ENCODE results near the gene KIRREL3. TPM values are rescaled to one million over a fixed set of nuclear protein-coding genes. Genes with fewer than 3 reads are reported as not detected.

KIRREL3 gene
- total RNA-seq, 2 experiments from 2014 or later = not detected

DNA sequence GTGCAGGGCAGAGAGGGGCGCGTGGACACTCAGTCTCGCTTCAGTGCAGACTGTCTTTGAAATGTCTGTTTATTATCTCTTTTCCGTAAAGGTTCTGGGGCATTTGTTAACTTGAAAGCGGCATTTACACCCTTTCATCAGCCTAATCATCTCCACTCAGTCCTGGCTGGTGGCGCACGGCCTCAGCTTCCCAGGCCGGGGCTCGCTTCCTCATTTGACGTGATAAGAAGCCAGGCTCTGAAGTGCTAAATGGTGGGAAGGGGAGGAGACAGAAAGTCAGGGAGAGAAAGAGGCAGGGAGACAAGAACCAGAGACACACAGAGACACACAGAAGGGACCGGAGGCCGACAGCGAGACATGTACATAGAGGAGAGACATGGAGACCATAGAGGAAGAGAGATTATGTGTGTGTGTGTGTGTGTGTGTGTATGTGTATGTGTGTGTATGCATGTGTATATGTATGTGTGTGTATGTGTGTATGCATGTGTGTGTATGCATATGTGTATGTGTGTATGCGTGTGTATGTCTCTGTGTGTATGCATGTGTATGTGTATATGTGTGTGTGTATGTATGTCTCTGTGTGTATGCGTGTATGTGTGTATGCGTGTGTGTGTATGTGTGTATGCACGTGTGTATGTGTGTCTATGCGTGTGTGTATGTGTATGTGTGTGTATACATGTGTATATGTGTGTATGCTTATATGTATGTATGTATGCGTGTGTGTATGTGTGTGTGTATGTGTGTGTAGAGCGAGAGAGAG is 543.6 kb downstream of the KIRREL3 start:
- H3K27me3 Mint-ChIP-seq (ENCODE audit: low read depth) = no peaks in the 10 kb centered on the region
- no peak for DNase-seq
- H3K36me3 Mint-ChIP-seq (ENCODE audit: low read depth) = no peaks in the 10 kb centered on the region
- H3K9me3 Mint-ChIP-seq (ENCODE audit: insufficient read depth) = no peaks in the 10 kb centered on the region
- H3K4me1 Mint-ChIP-seq (ENCODE audit: low read depth) = no peaks in the 10 kb centered on the region
- ATAC-seq = no peak
- no peak overlapping the region for H3K27ac Mint-ChIP-seq
- POLR2A ChIA-PET = no interaction called here
- H3K4me3 Mint-ChIP-seq = no peak overlapping the region
- CTCF ChIA-PET = no interaction called here

DNA sequence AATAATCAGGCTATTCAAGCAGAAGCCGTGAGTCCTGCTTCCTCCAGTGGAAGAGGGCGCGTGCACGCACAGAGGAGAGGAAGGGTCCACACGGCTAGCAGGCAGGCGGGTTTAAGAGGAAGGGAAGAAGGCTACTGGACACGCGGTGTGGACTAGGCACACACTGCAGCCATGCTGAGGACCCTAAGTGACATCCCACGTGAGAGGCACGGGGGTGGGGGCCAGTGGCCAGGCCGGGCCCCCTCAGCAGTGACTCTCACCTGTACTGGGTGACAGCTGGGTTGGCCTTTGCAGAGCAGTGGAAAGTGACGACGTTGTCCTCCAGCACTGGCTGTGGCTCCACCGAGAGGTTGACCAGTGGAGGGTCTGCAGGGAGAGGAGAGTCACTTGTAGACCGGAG is 544.5 kb downstream of the KIRREL3 start:
- Mint-ChIP-seq H3K36me3 (ENCODE audit: low read depth) (no peaks in the 10 kb centered on the region), H3K4me1 (ENCODE audit: low read depth) (no peaks in the 10 kb centered on the region), H3K27ac (no peak overlapping the region), H3K9me3 (ENCODE audit: insufficient read depth) (no peaks in the 10 kb centered on the region), H3K27me3 (ENCODE audit: low read depth) (no peaks in the 10 kb centered on the region), H3K4me3 (no peak overlapping the region)
- no peak for DNase-seq
- ChIA-PET POLR2A (no interaction called here), CTCF (no interaction called here)
- no peak for ATAC-seq

DNA sequence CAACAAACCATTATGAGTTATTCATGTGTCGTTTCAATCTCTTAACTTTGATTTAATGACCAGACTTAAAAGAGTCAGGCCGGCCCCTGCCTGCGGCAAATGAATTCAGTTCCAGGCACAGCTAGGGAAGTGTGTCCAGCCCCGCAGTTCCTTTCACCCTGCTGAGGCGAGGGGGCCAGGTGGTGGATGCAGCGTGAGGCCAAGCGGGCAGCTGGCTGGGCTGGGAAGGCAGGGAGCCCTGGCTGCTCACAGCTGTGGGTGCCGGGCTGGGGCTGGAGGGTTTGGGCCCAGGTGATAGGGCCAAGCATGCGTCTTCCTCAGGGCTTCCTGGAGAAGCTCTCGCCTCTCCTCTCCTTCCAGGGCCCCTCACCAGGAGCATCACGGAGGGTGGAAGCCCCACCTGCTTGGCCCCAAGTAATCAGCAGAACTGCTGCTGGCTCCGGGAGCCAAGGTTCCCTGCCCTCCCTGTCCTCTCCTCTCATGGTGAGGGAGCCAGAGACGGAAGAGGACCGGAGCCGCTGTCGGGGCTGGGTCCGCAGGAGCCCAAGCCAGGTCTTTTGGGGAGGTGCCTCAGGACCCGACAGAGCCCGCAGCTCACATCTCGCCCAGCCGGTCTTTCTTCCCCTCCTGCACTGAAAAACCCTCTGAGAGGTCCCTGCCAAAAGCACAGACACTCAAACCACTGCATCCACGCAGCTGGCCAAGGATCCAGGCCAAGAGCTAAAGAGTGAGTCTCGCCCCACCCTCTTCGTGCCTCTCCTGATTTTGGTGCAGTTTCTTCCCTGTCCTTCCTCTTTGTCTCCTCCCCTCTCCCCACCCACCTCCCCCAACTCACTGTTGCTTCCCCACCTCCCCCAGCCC is 548.1 kb downstream of the KIRREL3 start:
- Mint-ChIP-seq H3K4me3 (no peak overlapping the region), H3K4me1 (ENCODE audit: low read depth) (no peaks in the 10 kb centered on the region), H3K9me3 (ENCODE audit: insufficient read depth) (peaks cover 3% of the 10 kb centered on the region), H3K27me3 (ENCODE audit: low read depth) (no peaks in the 10 kb centered on the region), H3K36me3 (ENCODE audit: low read depth) (no peaks in the 10 kb centered on the region), H3K27ac (no peak overlapping the region)
- POLR2A ChIA-PET = no interaction called here
- ATAC-seq (no peak), DNase-seq (no peak)
- CTCF ChIA-PET = interaction anchor here (0.7 to 1.1 kb wide), 2 partner anchors 12 to 18 kb away, joined by 3 read pairs; no protein-coding TSS in a partner anchor

DNA sequence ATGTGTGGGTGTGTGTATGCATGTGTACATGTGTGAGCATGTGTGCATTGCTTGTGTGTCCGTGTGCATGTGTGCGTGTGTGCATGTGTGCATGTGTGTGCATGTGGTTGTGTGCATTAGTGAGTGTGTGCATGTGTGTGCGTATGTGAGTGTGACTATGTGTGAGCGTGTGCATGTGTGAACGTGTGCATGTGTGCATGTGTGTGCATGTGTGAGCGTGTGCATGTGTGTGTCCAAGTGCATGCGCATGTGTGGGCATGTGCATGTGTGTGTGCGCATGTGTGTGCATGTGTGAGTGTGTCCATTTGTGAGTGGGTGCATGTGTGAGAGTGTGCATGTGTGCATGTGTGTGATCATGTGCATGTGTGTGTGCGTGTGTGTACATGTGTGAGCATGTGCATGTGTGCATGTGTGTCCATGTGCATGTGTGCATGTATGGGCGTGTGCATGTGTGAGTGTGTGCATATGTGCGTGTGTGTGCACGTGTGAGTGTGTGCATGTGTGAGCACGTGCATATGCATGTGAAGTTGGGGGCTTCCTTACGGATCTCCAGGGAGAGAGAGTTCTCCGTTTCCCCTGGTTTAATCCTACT is 549.3 kb downstream of the KIRREL3 start:
- Mint-ChIP-seq H3K4me1 (ENCODE audit: low read depth) (no peaks in the 10 kb centered on the region), H3K4me3 (no peak overlapping the region), H3K27ac (no peak overlapping the region), H3K27me3 (ENCODE audit: low read depth) (no peaks in the 10 kb centered on the region), H3K36me3 (ENCODE audit: low read depth) (no peaks in the 10 kb centered on the region), H3K9me3 (ENCODE audit: insufficient read depth) (peaks cover 3% of the 10 kb centered on the region)
- ChIA-PET CTCF (interaction anchor here (0.7 kb wide), 1 partner anchor 13 kb away, joined by 3 read pairs; no protein-coding TSS in a partner anchor), POLR2A (no interaction called here)
- DNase-seq = no peak
- no peak for ATAC-seq

DNA sequence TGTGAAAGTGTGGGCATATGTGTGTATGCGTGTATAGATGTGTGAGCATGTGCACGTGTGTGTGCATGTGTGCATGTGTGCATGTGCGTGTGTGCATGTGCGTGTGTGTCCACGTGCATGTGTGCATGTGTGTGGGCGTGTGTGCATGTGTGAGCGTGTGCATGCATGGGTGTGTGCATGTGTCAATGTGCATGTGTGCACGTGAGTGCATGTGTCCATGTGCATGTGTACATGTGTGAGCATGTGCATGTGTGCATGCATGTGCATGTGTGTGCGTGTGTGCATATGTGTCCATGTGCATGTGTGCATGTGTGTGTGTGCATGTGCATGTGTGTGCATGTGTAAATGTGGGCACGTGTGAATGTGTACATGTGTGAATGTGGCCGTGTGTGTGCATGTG is 549.8 kb downstream of the KIRREL3 start:
- Mint-ChIP-seq H3K4me3 (no peak overlapping the region), H3K27me3 (ENCODE audit: low read depth) (no peaks in the 10 kb centered on the region), H3K27ac (no peak overlapping the region), H3K36me3 (ENCODE audit: low read depth) (no peaks in the 10 kb centered on the region), H3K4me1 (ENCODE audit: low read depth) (no peaks in the 10 kb centered on the region), H3K9me3 (ENCODE audit: insufficient read depth) (peaks cover 3% of the 10 kb centered on the region)
- CTCF ChIA-PET = no interaction called here
- ATAC-seq = no peak
- DNase-seq = no peak
- POLR2A ChIA-PET = no interaction called here

DNA sequence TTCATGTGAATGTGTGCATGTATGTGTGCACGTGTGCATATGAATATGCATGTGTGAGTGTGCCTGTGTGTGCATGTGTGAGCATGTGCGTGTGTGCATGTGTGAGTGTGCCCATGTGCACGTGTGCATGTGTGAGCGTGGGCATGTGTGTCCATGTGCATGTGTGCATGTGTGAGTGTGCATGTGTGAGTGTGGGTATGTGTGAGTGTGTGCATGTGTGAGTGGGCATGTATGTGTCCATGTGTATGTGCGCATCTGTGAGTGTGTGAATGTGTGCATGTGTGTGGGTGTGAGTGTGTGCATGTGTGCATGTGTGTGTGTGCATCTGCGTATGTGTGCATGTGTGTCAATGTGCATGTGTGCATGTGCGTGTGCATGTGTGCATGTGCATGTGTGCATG is 550.4 kb downstream of the KIRREL3 start:
- H3K9me3 Mint-ChIP-seq (ENCODE audit: insufficient read depth) = peaks cover 3% of the 10 kb centered on the region

DNA sequence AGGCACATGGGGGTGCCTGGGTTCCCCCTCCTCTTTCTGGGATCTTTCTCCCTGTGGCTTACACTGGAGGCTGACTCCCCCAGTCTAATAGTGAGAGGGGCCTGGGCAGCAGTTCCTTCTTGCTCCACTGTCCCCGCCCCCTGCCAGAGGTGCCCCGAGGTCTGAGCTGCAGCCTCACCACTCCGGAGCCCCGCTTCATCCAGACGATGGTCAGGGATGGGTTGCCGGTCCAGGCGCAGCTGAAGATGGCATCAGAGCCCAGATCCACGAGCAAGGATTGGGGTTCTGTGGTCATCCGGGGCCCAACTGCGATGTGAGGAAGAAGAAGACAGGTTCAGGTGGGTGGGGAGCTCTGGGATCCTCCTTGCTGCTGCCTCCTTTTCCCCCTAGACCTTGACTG is 554.0 kb downstream of the KIRREL3 start:
- H3K27me3 Mint-ChIP-seq (ENCODE audit: low read depth) = peaks cover 10% of the 10 kb centered on the region
- H3K4me3 Mint-ChIP-seq = no peak overlapping the region
- H3K27ac Mint-ChIP-seq = no peak overlapping the region
- ATAC-seq = no peak
- peaks cover 9% of the 10 kb centered on the region for H3K4me1 Mint-ChIP-seq (ENCODE audit: low read depth)
- ChIA-PET POLR2A (no interaction called here), CTCF (interaction anchor here (9.2 kb wide), 1 partner anchor 36 kb away, joined by 175 read pairs; no protein-coding TSS in a partner anchor)
- H3K9me3 Mint-ChIP-seq (ENCODE audit: insufficient read depth) = peaks cover 3% of the 10 kb centered on the region
- no peaks in the 10 kb centered on the region for H3K36me3 Mint-ChIP-seq (ENCODE audit: low read depth)
- DNase-seq = no peak

More for the DNA sequence above, 550.4 kb downstream of the KIRREL3 start:
- peak overlapping the region; percentile 22 for H3K27ac Mint-ChIP-seq
- H3K4me3 Mint-ChIP-seq = no peak overlapping the region
- ChIA-PET POLR2A (no interaction called here), CTCF (no interaction called here)
- DNase-seq (no peak), ATAC-seq (no peak)
- no peaks in the 10 kb centered on the region for H3K4me1 Mint-ChIP-seq (ENCODE audit: low read depth)
- H3K36me3 Mint-ChIP-seq (ENCODE audit: low read depth) = no peaks in the 10 kb centered on the region
- no peaks in the 10 kb centered on the region for H3K27me3 Mint-ChIP-seq (ENCODE audit: low read depth)

DNA sequence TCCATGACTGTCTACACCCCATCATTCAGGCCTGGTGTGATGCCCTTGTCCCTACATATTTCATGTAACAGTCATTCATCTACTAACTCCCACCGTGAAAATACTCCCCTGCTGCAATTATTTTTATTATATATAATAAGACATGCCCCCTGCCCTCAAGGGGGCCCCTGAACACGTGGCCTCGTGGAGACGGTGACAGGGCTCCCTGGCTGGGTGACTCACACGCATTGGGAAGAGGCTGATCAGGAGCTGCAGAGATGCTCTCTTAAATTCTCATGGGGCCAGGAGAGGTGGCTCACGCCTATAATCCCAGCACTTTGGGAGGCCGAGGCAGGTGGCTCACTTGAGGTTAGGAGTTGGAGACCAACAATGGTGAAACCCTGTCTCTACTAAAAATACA is 556.5 kb downstream of the KIRREL3 start:
- no peak overlapping the region for H3K4me3 Mint-ChIP-seq
- ATAC-seq (no peak), DNase-seq (no peak)
- no peak overlapping the region for H3K27ac Mint-ChIP-seq
- no peaks in the 10 kb centered on the region for H3K9me3 Mint-ChIP-seq (ENCODE audit: insufficient read depth)
- ChIA-PET POLR2A (no interaction called here), CTCF (interaction anchor here (1.0 to 9.2 kb wide), 2 partner anchors 22 to 38 kb away, joined by 3 to 175 read pairs; no protein-coding TSS in a partner anchor)
- H3K27me3 Mint-ChIP-seq (ENCODE audit: low read depth) = peaks cover 15% of the 10 kb centered on the region
- H3K36me3 Mint-ChIP-seq (ENCODE audit: low read depth) = no peaks in the 10 kb centered on the region
- peaks cover 13% of the 10 kb centered on the region for H3K4me1 Mint-ChIP-seq (ENCODE audit: low read depth)

DNA sequence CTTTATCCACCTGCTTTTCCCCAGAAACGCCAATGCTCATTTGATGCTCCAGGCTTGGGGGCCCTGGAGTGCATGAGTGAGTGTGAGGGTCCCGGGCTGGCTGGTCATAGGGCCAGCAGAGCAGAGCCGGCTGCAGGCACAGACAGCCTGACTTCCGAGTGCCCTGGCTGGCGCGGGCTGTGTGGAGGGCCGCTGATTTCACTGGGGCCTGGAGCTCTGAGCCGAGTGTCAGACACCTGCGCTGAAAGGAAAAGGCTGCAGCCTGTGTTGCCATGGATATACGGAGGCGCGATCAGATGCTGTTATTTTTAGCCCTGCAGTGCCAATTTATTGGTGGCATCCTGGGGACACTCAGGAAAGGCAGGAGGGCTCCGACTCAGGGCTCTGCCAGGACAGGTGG is 557.5 kb downstream of the KIRREL3 start:
- Mint-ChIP-seq H3K36me3 (ENCODE audit: low read depth) (no peaks in the 10 kb centered on the region), H3K4me3 (no peak overlapping the region), H3K9me3 (ENCODE audit: insufficient read depth) (no peaks in the 10 kb centered on the region), H3K27ac (no peak overlapping the region), H3K4me1 (ENCODE audit: low read depth) (peaks cover 13% of the 10 kb centered on the region), H3K27me3 (ENCODE audit: low read depth) (peaks cover 15% of the 10 kb centered on the region)
- ChIA-PET CTCF (interaction anchor here (1.0 to 9.2 kb wide), 3 partner anchors 23 to 133 kb away, joined by 3 to 175 read pairs (median 26); no protein-coding TSS in a partner anchor), POLR2A (no interaction called here)
- ATAC-seq (no peak), DNase-seq (no peak)

DNA sequence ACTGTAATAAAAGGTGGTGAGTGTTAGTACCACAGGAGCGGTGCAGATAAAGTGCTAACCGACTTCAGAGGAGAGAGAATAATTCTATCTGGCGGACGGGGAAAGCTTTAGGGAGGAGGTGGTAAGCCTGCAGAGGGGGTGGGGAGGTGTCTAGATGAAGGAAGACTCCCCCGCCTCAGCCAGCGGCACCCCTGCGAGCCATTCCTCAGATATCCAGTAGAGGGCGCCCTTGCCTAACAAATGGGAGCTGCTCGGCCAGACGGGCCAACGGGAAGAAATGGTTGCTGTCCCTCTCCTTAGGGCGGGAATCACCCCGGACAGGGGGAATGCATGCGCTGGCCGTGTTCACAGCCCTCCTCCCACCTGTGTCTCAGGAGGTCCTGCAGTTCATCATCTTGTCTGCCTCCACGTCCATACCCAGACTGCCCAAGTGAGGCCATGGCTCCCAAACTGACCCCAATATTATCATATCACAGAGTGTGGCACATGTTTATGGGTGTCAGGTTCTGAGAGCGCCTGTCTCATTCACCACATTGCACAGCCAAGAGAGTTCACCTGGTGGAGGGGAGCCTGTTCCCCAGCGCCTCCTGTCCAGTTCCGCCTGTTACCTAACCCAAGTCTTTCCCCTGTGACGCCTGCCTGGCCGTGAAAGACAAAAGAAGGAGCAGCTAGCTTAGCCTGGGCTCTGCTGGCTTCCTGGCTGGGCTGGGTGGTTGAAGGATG is 559.6 kb downstream of the KIRREL3 start:
- CTCF ChIA-PET = interaction anchor here (0.7 to 9.2 kb wide), 11 partner anchors 22 to 553 kb away, joined by 3 to 175 read pairs (median 4); no protein-coding TSS in a partner anchor
- Mint-ChIP-seq H3K27ac (no peak overlapping the region), H3K4me3 (no peak overlapping the region), H3K27me3 (ENCODE audit: low read depth) (peaks cover 15% of the 10 kb centered on the region), H3K9me3 (ENCODE audit: insufficient read depth) (no peaks in the 10 kb centered on the region), H3K4me1 (ENCODE audit: low read depth) (peaks cover 13% of the 10 kb centered on the region), H3K36me3 (ENCODE audit: low read depth) (no peaks in the 10 kb centered on the region)
- POLR2A ChIA-PET = interaction anchor here (1.2 kb wide), 1 partner anchor 39 kb away, joined by 3 read pairs; no protein-coding TSS in a partner anchor
- DNase-seq (peak; percentile 79), ATAC-seq (peak; percentile 82)

DNA sequence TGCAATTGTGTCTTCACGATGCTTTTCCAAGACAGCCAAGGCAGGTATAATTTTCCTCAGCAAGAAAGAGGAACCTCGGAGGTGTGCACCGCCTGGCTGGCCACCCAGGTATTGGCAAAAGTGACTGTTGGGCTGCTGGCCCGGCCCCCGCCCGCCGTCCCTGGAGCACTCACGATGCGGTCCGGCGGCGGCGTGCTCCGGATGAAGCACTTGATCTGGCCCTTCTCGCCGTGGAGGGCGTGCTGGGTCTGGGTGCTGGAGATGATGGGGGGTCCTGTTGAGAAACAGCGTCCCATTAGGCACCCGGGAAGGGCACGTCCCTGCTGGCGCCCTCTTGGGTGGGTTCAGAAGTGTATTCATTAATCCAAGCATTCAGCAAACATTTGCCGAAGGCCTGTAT is 560.3 kb downstream of the KIRREL3 start:
- POLR2A ChIA-PET = no interaction called here
- CTCF ChIA-PET = interaction anchor here (0.9 to 9.2 kb wide), 7 partner anchors 21 to 554 kb away, joined by 3 to 175 read pairs (median 8); no protein-coding TSS in a partner anchor
- no peak overlapping the region for H3K27ac Mint-ChIP-seq

More for the DNA sequence above, 560.3 kb downstream of the KIRREL3 start:
- peaks cover 15% of the 10 kb centered on the region for H3K27me3 Mint-ChIP-seq (ENCODE audit: low read depth)
- H3K9me3 Mint-ChIP-seq (ENCODE audit: insufficient read depth) = no peaks in the 10 kb centered on the region
- H3K36me3 Mint-ChIP-seq (ENCODE audit: low read depth) = no peaks in the 10 kb centered on the region
- H3K4me1 Mint-ChIP-seq (ENCODE audit: low read depth) = peaks cover 13% of the 10 kb centered on the region
- DNase-seq (no peak), ATAC-seq (no peak)
- H3K4me3 Mint-ChIP-seq = no peak overlapping the region

Measured in activated CD8-positive, alpha-beta T cell treated with anti-CD3 and anti-CD28 coated beads, Interleukin-2, amount 10 ng/mL, durations not matched to agents 7 days and 5 days (primary cell).